ENCODE measurements around the gene CYB5R3.
"Not testable (repeated sequence)": the region's sequence is repeated elsewhere in the genome, so short reads cannot be mapped to it uniquely, and the experiment has no call there.

DNA sequence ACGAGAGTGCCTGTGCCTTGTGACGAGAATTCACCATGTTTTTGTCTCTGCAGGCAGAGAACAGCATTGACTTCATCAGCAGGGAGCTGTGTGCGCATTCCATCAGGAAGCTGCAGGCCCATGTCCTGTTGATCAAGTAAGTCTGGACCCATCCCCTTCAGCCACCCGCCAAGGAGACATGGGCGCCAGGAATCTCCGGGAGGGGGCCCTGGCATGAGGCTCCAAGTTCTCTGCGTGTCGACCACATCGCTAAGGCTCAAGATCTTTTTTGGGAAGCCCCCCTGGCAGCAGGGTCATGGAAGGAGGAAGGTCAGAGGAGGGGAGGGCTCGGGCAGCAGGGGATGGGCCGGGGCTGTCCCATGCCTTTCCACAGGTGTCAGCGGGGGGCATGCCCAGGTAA lies 78.1 kb downstream of the CYB5R3 start:
- TF ChIP-seq, protein P1, sequence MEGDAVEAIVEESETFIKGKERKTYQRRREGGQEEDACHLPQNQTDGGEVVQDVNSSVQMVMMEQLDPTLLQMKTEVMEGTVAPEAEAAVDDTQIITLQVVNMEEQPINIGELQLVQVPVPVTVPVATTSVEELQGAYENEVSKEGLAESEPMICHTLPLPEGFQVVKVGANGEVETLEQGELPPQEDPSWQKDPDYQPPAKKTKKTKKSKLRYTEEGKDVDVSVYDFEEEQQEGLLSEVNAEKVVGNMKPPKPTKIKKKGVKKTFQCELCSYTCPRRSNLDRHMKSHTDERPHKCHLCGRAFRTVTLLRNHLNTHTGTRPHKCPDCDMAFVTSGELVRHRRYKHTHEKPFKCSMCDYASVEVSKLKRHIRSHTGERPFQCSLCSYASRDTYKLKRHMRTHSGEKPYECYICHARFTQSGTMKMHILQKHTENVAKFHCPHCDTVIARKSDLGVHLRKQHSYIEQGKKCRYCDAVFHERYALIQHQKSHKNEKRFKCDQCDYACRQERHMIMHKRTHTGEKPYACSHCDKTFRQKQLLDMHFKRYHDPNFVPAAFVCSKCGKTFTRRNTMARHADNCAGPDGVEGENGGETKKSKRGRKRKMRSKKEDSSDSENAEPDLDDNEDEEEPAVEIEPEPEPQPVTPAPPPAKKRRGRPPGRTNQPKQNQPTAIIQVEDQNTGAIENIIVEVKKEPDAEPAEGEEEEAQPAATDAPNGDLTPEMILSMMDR (IDR thresholded peaks at IDR 0.05): not testable (repeated sequence)
- TF ChIP-seq POLR2A, POLR2AphosphoS5 (IDR thresholded peaks at IDR 0.05): not testable (repeated sequence)

Measured in gastroesophageal sphincter (tissue), 3 donors.